Endothelial cell of umbilical vein (primary cell): Measurements from ENCODE around the gene CRHR2.

Source experiments
- EZH2 ChIP-seq: IDR thresholded peaks from 2 replicates; pipeline ENCODE4 v1.6.1; 2012; ENCODE audit warnings: borderline replicate concordance, low read depth, mild to moderate bottlenecking, moderate library complexity, low read length, inconsistent platforms; ENCODE audit not compliant: severe bottlenecking
- FOS ChIP-seq: IDR thresholded peaks from 2 replicates; pipeline ENCODE4 v1.6.1; 2011; ENCODE audit warnings: mild to moderate bottlenecking, low read length, moderate library complexity, borderline replicate concordance; ENCODE audit not compliant: insufficient read depth
- GATA2 ChIP-seq: IDR thresholded peaks from 2 replicates; pipeline ENCODE4 v1.7.0; 2011; ENCODE audit warnings: low read depth, mild to moderate bottlenecking, moderate library complexity, mixed read lengths, low read length; ENCODE audit not compliant: insufficient read length, insufficient read depth
- JUN ChIP-seq: IDR thresholded peaks from 2 replicates; pipeline ENCODE4 v1.6.1; 2011; ENCODE audit warnings: borderline replicate concordance, low read depth; ENCODE audit not compliant: insufficient read length, insufficient read depth
- MAX ChIP-seq: IDR thresholded peaks from 2 replicates; pipeline ENCODE4 v1.6.1; 2011; ENCODE audit not compliant: insufficient read depth, insufficient read length
- MYC ChIP-seq: IDR thresholded peaks from one replicate; pipeline ENCODE4 v1.6.1; 2011; ENCODE audit warnings: mild to moderate bottlenecking, low read depth, low read length
- POLR2A ChIP-seq: IDR thresholded peaks from 2 replicates; pipeline ENCODE4 v1.6.1; 2012; ENCODE audit warnings: low read depth, mild to moderate bottlenecking, control low read depth, low read length
- POLR2AphosphoS5 ChIP-seq: IDR thresholded peaks from 2 replicates; pipeline ENCODE4 v1.6.1; 2012; ENCODE audit warnings: low read depth, mild to moderate bottlenecking, control low read depth, low read length, moderate library complexity; ENCODE audit not compliant: insufficient read depth
- TF ChIP-seq, protein P1 (sequence below), 2 donors: IDR thresholded peaks; 1 replicate in 1 of 2; 2 replicates in 1 of 2; pipeline ENCODE4 v1.5.1; 2011; ENCODE audit warnings: low read length in 2 of 2, mild to moderate bottlenecking in 2 of 2, moderate library complexity in 2 of 2, control low read depth in 1 of 2, inconsistent platforms in 1 of 2, low read depth in 1 of 2; ENCODE audit not compliant: insufficient read depth in 1 of 2; ENCODE audit errors: extremely low read depth in 1 of 2

GRCh38 chr7:30731581-30731980 is 49.3 kb upstream of the CRHR2 start:
- TF ChIP-seq POLR2AphosphoS5 (no peak), JUN (no peak), EZH2 (no peak), MAX (no peak), MYC (no peak), FOS (no peak), POLR2A (no peak), GATA2 (no peak)
- TF ChIP-seq, protein P1, sequence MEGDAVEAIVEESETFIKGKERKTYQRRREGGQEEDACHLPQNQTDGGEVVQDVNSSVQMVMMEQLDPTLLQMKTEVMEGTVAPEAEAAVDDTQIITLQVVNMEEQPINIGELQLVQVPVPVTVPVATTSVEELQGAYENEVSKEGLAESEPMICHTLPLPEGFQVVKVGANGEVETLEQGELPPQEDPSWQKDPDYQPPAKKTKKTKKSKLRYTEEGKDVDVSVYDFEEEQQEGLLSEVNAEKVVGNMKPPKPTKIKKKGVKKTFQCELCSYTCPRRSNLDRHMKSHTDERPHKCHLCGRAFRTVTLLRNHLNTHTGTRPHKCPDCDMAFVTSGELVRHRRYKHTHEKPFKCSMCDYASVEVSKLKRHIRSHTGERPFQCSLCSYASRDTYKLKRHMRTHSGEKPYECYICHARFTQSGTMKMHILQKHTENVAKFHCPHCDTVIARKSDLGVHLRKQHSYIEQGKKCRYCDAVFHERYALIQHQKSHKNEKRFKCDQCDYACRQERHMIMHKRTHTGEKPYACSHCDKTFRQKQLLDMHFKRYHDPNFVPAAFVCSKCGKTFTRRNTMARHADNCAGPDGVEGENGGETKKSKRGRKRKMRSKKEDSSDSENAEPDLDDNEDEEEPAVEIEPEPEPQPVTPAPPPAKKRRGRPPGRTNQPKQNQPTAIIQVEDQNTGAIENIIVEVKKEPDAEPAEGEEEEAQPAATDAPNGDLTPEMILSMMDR (IDR thresholded peaks at IDR 0.05; ENCODE audit: extremely low read depth in 1 of 2, insufficient read depth in 1 of 2, low read depth in 1 of 2, low read length in 2 of 2): no peak
